GM10266 (cell line): ENCODE data around the gene BMP8A.
"Not testable (repeated sequence)": the region's sequence is repeated elsewhere in the genome, so short reads cannot be mapped to it uniquely, and the experiment has no call there.

Experiments used
- DNase-seq: peaks from one replicate; pipeline ENCODE4 v3.0.0; 2012; ENCODE audit errors: extremely low spot score
- TF ChIP-seq, protein P1 (sequence below): IDR thresholded peaks from 2 replicates; pipeline ENCODE4 v1.5.1; 2012; ENCODE audit warnings: mild to moderate bottlenecking, low read depth; ENCODE audit not compliant: control insufficient read depth, insufficient read depth; ENCODE audit errors: missing control alignments

Gene BMP8A

GRCh38 chr1:39452540-39452939 is 38.9 kb upstream of the BMP8A start:
- no peak for DNase-seq
- TF ChIP-seq, protein P1, sequence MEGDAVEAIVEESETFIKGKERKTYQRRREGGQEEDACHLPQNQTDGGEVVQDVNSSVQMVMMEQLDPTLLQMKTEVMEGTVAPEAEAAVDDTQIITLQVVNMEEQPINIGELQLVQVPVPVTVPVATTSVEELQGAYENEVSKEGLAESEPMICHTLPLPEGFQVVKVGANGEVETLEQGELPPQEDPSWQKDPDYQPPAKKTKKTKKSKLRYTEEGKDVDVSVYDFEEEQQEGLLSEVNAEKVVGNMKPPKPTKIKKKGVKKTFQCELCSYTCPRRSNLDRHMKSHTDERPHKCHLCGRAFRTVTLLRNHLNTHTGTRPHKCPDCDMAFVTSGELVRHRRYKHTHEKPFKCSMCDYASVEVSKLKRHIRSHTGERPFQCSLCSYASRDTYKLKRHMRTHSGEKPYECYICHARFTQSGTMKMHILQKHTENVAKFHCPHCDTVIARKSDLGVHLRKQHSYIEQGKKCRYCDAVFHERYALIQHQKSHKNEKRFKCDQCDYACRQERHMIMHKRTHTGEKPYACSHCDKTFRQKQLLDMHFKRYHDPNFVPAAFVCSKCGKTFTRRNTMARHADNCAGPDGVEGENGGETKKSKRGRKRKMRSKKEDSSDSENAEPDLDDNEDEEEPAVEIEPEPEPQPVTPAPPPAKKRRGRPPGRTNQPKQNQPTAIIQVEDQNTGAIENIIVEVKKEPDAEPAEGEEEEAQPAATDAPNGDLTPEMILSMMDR: no peak

DNA sequence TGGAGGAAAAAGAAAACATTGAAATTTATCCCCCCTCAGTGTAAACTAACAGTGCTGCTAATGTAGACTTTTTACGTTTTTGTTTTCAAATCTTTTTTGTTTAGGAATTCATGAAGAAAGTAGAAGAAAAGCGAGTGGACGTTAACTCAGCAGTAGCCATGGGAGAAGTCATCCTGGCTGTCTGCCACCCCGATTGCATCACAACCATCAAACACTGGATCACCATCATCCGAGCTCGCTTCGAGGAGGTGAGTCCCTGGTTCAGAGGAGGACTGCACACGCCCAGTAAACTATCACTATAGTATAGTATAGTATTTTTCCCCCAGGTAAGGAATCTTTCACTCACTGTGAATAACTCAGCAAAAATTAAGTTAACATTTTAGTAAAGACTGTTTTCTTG is 37.8 kb upstream of the BMP8A start:
- TF ChIP-seq, protein P1: no peak

DNA sequence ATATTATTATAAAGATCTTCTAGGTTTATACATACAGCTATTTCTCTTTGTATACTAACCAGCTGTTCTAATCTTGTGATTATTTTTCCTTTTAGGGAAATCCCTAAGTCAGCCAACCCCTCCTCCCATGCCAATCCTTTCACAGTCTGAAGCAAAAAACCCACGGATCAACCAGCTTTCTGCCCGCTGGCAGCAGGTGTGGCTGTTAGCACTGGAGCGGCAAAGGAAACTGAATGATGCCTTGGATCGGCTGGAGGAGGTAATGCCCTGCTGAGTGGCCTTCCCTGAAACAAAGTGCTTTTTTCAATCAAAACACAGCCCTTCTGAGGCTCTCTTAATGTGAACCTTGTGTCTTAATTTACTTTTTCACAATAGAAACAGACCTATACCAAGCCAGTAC is 32.4 kb upstream of the BMP8A start:
- no peak for DNase-seq
- TF ChIP-seq, protein P1: no peak

More for the DNA sequence above, 37.8 kb upstream of the BMP8A start:
- no peak for DNase-seq

DNA sequence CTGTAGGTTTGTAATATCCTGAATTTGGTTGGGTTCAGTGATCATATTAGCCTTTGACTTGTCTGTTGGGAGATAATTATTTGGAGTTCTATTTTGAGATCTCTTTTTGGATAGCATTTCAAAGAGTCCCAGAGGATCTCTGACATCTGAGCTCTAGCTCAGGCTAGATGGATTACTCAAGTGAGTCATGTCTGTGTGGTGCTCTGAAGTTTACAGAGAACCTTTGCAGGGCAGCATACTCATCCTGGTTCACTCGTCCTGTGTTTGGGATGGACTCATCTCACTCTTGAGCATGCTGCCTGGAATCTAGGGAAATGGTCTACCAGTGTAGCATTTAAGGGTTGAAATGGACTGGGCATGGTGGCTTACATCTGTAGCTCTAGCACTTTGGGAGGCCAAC is 29.4 kb upstream of the BMP8A start:
- no peak for DNase-seq
- TF ChIP-seq, protein P1: no peak

DNA sequence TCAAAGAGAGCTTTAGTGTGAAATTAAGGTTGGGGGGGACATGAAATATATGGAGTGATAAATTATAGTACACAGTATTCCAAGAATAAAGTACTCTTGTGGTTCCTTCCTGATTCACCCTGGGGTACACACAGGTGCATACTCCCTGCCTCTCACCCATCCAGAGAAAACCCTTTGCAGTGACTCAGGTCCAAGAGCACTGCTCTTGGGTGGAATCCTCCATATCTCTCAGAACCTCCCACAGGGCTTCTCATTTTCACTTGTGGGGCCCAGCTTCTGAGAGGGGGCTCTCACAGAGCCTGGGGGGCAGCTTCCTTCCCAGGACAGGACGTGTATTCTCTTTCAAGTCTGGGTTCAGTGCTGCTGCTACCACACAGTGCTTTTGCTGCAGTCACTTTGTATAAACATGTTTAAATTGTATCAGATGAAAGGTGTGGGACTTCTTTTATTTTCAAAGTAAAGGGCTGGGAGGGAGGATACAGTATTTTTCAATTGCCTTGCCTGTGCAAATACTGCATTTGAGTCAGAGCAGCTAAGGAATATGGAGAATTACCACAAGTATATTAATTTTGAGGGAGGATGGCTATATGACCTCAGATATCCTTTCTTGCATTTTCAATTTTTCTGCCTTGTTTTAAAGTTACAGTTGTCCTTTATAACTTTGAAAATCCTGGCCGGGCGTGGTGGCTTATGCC is 24.9 kb upstream of the BMP8A start:
- TF ChIP-seq, protein P1: no peak

DNA sequence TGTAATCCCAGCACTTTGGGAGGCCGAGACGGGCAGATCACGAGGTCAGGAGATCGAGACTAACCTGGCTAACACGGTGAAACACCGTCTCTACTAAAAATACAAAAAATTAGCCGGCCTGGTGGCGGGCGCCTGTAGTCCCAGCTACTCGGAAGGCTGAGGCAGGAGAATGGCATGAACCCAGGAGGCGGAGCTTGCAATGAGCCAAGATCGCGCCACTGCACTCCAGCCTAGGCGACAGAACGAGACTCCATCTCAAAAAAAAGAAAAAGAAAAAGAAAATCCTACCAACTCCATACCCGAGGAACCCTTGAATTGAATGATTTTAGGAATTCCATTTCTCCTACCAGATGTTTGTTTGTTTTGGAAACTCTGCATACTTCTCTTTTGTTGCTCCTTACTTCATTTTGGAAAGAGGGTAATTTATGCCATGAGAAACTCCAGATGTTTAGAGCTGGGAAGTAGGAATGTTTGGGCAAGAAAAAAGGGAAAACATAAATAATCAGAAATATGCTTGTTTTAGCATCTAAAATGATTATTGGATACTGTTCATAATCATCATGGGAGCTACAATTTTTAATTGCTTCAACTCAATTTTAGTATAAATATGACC is 24.2 kb upstream of the BMP8A start:
- DNase-seq: not testable (repeated sequence)

More for the DNA sequence above, 24.9 kb upstream of the BMP8A start:
- no peak for DNase-seq

- TF ChIP-seq, protein P1: no peak
- no peak for DNase-seq
Measured at GRCh38 chr1:39469150-39469549, 22.3 kb upstream of the BMP8A start.
